T-helper 9 cell (primary cell): ENCODE results near the gene ADD1.
"Not testable (repeated sequence)": the region's sequence is repeated elsewhere in the genome, so short reads cannot be mapped to it uniquely, and the experiment has no call there.

Experiments used
- DNase-seq: peaks from one replicate; pipeline ENCODE4 v3.0.0-alpha.2; 2020

Gene ADD1

DNA sequence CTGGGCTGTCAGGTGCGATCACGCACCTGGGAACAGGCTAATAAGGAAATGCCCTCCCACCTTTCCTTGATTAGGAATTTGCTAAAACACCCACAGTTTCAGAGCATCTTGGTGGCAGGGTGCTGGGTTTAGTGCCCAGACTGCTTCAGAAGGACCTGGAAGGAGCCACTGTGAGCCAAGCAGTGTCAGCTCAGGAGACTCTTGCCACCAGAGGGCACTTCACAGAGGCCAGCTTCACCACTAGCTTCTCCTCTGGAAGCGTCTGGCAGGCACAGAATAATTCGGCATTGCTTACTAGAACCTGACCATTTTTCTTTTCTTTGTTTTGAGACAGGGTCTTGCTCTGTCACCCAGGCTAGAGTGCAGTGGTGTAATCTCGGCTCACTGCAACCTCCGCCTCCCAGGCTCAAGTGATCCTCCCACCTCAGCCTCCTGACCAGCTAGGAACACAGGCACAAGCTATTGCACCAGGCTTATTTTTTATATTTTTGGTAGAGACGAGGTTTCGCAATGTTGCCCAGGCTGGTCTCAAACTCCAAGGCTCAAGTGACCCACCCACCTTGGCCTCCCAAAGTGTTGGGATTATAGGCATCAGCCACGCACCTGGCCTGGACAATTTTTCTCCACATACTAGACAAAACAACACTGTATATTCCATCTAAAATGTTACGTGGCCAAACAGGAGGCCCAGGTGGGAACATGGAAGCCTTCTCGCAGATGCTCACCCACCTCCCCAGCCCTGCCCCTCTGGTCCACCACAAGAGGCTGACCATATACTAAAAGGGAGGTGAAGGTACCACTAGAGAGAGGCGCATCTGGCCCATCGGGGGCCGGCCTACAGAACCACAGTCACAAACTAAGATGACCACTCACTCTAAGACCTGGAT lies 105.5 kb downstream of the ADD1 start:
- no peak for DNase-seq

GRCh38 chr4:2949782-2950125 lies 106.1 kb downstream of the ADD1 start:
- no peak for DNase-seq

- no peak for DNase-seq
Measured at GRCh38 chr4:2950221-2950989, 106.8 kb downstream of the ADD1 start.

DNA sequence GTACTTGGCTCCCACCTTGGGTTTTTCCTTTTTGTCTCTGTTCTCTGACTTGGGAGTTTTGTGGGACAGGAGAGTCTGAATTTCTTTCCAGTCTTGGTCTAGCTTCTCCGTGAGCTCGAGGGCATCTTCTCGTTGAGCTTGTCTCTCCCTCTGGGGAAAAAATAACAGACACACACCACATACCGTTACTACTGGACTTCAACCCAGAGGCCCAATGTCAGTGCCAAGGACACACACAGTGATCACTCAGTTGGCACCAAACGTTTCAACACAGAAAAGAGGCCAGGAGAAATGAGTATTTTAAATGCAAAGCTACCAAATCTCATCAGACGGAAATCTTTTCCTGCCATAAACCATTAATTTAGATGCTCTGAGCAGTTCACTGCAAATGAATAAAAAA lies 109.9 kb downstream of the ADD1 start:
- no peak for DNase-seq

GRCh38 chr4:2954358-2955185 lies 110.9 kb downstream of the ADD1 start:
- peak; percentile 41 for DNase-seq

DNA sequence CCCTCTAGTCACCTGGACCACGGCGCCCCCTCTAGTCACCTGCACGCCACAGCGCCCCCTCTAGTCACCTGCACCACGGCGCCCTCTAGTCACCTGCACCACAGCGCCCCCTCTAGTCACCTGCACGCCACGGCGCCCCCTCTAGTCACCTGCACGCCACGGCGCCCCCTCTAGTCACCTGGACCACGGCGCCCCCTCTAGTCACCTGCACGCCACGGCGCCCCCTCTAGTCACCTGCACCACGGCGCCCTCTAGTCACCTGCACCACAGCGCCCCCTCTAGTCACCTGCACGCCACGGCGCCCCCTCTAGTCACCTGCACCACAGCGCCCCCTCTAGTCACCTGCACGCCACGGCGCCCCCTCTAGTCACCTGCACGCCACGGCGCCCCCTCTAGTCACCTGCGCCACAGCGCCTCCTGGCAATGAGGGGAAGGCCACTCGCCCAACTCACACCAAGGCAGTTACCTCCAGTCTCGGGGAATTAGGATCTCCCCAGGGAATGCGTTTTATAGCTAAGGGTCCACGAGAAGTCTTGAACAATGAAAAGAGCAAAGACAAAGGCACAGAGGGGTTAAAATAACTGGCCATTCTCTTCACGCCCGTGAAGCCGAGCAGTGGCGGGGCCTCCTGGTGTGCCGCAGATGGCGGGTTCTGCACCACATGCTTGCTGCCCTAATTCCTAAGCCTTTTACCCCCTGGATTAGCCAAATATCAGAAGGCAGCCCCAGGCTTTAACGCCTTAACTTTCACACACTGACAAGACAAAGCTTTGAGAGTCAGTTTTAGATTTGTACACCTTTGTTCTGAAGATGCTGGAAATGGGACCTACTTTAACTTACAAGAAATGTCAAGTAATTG lies 111.8 kb downstream of the ADD1 start:
- not testable (repeated sequence) for DNase-seq

- no peak for DNase-seq
Measured at GRCh38 chr4:2958446-2958845, 114.8 kb downstream of the ADD1 start.

DNA sequence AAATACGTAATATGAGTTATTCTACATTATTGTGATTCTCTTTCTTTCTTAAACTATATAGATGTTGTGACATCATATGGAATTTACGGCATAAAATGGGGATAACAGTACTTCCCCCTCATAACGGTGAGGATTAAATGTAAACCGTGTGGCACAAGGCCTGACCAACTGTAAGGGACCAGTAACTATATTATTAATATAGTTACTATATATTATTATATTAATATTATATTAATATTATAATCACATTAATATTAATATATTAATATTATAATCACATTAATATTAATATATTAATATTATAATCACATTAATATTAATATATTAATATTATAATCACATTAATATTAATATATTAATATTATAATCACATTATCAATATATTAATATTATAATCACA lies 116.8 kb downstream of the ADD1 start:
- DNase-seq: not testable (repeated sequence)

- no peak for DNase-seq
Measured at GRCh38 chr4:2961421-2961810, 117.8 kb downstream of the ADD1 start.

DNA sequence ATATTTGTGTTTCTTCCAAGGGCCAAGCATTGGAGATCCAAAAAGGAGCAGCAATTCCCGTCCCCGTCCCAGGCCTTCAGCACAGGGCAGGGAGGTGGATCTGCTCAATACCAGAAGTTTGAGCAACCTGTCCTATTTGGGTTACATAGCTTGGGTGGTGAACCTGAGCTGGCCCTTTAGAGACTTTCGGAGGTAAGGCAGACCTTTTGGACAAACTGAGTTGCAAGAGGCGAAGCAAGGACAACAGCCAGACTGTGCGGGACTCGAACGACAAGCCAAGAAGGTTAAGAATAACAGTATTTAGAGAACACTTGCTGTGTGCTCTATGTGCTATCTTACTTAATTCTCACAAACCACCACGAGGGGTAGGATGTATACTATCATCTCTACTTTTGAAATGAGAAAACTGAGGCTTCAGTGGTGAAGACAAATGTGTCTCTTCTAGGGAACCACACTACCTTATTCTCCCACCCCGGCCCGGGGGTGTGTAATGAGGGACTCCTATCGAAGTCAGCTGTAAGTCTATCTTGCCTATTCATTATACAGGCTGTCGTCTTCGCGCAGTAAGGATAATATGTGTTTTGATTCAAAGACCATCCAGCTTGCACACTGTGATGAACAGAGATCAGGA lies 118.3 kb downstream of the ADD1 start:
- DNase-seq: no peak

DNA sequence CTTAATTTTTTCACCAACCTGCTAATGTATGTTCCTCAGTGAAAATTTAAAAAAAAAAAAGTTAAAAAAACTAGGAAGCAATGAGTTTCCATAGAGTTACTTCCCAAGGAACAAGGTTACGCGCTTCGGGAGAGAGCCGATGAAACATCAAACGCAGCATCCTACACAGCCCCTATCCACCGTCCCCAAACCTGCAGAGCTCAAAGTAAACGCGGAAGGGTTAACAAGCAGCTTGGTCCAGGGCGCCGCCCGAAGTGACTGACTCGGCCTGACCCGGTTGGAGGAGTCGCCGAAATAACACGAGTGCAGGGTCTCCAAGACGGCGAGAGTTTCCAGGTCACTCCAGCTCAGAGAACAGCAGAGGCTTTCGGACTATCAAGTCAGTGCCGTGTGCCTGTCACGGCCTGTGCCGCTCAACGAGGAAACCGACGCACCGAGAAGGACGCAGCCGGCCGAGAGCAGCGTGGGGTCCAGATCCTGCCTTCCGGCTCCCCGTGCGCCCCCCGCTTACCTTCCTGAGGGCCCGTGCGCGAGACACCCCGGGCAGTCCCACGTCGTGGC lies 119.0 kb downstream of the ADD1 start:
- DNase-seq: no peak

- peak; percentile 96 for DNase-seq
Measured at GRCh38 chr4:2963175-2963965, 119.7 kb downstream of the ADD1 start, which contains the start of the genes GRK4 and NOP14. TSS of gene GRK4 (plus strand) at chr4:2963571. CDS start at chr4:2964071, 500 bp downstream. TSS of gene NOP14 (minus strand) at chr4:2963406. CDS start at chr4:2963319, 87 bp downstream.

DNA sequence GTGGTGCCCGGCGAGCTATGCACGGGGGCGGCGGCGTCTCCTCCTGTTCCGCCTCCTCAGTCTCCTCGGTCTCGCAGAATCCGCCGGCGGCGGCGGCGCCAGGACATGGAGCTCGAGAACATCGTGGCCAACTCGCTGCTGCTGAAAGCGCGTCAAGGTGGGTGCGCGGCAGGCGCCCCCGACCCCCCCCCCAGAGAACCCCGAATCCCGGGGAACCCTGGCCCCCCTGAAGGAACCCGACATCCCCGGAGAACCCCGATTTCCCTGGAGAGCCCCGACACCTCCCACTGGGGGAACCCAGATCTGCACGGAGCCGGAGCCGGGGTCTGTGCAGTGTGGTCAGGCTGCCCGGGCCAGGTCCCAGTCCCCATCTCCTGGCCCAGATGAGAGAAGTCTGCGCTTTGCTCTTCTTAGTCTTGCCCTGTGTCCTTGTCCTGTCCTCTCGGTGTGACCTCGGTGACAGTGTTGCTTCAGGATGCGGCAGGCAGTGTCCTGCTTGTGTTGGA lies 120.4 kb downstream of the ADD1 start:
- no peak for DNase-seq

DNA sequence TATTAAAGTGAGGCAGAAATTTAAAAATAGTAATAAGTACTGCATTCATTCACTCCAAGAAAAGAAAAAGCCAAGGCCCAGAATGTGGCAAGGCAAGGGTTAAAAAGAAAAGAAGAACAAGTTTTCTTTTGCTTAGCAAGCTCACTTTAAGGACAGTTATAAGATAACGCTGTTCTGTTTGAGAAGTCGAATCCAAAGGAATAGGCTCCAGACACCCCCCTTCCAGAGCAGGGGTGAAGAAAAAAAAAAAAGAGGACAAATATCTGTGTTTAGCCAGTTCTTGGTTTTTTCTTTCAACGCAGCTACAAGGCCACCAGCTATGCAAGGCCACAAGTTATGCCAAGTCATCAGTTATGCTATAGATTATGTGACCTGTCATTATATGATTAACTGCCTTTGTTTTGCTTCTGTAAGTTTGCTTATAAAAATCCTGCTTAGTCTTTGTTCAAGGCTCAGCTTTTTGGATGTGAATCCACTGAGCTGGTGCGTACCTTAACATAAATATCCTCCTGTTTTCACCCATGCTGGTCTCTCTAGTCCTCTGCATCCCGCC lies 121.1 kb downstream of the ADD1 start:
- no peak for DNase-seq

GRCh38 chr4:2965262-2965661 lies 121.6 kb downstream of the ADD1 start:
- no peak for DNase-seq

DNA sequence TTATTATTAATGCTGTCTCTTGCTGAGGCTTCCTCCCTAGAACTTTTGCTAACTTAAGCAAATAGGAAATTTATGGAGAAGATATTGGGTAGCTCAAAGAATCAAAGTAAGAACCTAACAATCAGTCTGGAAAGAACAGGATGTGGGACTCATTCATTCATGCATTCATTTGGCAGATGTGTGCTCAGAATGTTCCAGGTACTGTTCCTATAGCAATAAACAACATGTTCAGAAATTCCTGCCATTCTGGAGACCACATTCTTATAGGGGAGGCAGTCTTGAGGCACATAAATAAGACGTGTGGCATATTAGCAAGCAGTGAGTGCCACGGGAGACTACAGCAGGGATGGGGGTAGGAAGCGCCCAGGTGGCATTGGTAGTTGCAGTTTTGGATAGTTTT lies 124.7 kb downstream of the ADD1 start:
- no peak for DNase-seq

- no peak for DNase-seq
Measured at GRCh38 chr4:2971275-2971674, 127.6 kb downstream of the ADD1 start.

DNA sequence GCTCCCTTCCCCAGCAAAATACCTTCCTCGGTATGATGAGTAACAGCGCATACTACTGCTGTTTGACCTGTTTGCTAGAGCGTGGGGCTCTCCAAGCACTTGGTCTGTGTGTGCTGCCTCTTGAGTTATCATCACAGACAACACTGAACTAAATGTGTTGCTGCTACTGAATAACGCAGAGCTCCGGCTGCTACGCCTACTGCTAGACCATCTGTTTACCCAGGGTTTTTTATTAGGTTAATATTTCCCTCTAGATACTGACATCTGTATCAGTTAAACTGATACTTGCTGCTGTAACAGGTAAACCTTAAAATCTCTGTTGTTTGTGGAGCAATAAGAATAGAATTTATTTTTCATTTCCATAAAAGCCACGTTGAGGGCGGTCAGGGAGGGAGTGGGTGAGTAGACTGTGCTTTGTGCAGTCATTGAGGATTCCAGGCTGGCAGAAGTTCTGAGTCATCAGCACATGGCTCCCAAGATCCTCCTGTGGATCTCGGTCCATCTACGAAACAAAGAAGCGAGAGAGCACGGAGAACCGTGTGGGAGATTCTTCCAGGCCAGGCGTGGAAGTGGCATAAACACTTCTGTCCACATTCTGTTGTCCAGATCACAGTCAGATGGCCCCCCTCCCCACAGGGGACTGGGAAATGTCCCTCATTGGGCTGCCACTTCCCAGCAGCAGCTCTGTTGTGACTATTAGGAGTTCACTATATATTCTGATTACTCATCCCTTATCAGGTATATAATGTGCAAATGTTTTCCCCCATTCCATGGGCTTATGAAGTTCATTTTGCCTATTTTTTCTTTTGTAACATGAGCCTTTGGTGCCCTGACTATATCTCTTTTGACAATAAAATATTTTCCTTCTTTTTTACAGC lies 133.8 kb downstream of the ADD1 start:
- DNase-seq: no peak
